BLaER1 treated with 17β-estradiol and CSF1 and Interleukin-3, amounts not matched to agents 10 nM and 100 nM (cell line): ENCODE results near the gene CD226.

Experiments used
- H3K27ac ChIP-seq, 11 experiments: shearing (Covaris generic); formaldehyde crosslinking; 2 replicates each; pipeline ENCODE4 v1.8.1; 2022
- H3K27me3 ChIP-seq, 11 experiments: shearing (Covaris generic); formaldehyde crosslinking; 2 replicates each; pipeline ENCODE4 v1.8.1; 2022
- H3K36me3 ChIP-seq, 11 experiments: shearing (Covaris generic); formaldehyde crosslinking; 2 replicates each; pipeline ENCODE4 v1.8.1; 2022
- H3K4me1 ChIP-seq, 10 experiments: shearing (Covaris generic); formaldehyde crosslinking; 2 replicates each; pipeline ENCODE4 v1.8.1; 2022
- H3K4me2 ChIP-seq, 11 experiments: shearing (Covaris generic); formaldehyde crosslinking; 2 replicates each; pipeline ENCODE4 v1.8.1; 2022
- H3K4me3 ChIP-seq, 10 experiments: shearing (Covaris generic); formaldehyde crosslinking; 2 replicates each; pipeline ENCODE4 v1.8.1; 2022
- H3K9ac ChIP-seq, 11 experiments: shearing (Covaris generic); formaldehyde crosslinking; 2 replicates each; pipeline ENCODE4 v1.8.1; 2022
- H3K9me3 ChIP-seq, 11 experiments: shearing (Covaris generic); formaldehyde crosslinking; replicated peaks in 1 of 11; 2 replicates each; pipeline ENCODE4 v1.8.1; 2022
- H4K20me1 ChIP-seq, 11 experiments: shearing (Covaris generic); formaldehyde crosslinking; 2 replicates each; pipeline ENCODE4 v1.8.1; 2022
- Cebpa-rat ChIP-seq, 11 experiments: shearing (Covaris generic); IDR thresholded peaks; 2 replicates each; pipeline ENCODE4 v1.8.1; 2022

Gene CD226

DNA sequence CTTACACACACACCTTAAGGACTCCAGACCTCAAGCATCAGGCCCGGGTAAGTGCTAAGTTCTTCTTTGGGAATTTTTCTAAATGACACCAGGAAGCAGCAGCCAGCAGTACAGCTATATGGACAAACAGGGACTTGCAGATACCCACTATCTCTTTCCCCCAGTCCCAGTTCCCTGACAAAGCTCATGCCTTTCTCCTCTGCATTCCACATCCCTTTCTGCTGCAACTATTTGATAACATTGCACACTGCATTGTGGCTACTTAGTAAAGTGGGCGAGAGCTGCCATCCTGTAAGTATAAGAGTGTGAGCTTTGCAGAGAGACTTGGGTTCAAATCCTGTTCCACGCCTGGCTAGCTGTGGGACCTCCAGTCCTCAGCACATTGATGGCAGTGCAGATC, 14.0 kb upstream of the CD226 start:
- 0 out of 22 replicates have a peak, but pooled peaks cover 0 to 4% (median 0%) of the 10 kb centered on the region in 11 experiments for H3K36me3 ChIP-seq
- no peak for TF ChIP-seq Cebpa-rat (IDR thresholded peaks at IDR 0.05)
- no peaks in the 10 kb centered on the region for H3K9me3 ChIP-seq
- H3K4me2 ChIP-seq = no peak overlapping the region
- no peak overlapping the region for H3K4me3 ChIP-seq
- H3K27me3 ChIP-seq = no peaks in the 10 kb centered on the region
- peaks cover 0 to 39% (median 24%) of the 10 kb centered on the region in 10 experiments; a peak in 16 of 20 replicates for H3K4me1 ChIP-seq
- no peak overlapping the region for H3K27ac ChIP-seq
- H3K9ac ChIP-seq = no peak overlapping the region
- H4K20me1 ChIP-seq = no peaks in the 10 kb centered on the region

DNA sequence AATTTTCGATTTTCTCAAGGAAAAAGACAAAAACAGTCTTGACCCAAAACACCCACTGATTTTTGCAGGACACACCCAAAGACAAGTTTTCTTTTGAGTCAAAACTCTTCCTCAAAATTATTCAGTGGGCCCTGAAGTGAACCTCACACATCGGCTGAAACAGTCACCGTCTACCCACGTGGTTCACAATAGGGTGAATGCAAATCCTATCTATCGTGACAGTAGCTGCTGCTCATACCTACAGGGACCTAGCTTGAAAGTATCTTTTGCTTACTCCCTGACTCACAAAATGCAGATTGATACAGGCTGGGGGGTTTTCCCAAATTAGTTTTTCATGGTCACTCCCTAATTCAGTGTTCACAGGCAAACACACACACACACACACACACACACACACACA, 10.7 kb upstream of the CD226 start:
- Histone ChIP-seq H3K4me2 (peak overlapping the region in 6 of 11 experiments; percentile 41 to 73 (median 65); a peak in 11 of 22 replicates), H3K4me1 (peaks cover 0 to 48% (median 24%) of the 10 kb centered on the region in 10 experiments; a peak in 16 of 20 replicates), H3K36me3 (0 out of 22 replicates have a peak, but pooled peaks cover 0 to 4% (median 0%) of the 10 kb centered on the region in 11 experiments), H4K20me1 (no peaks in the 10 kb centered on the region), H3K9me3 (no peaks in the 10 kb centered on the region; a peak in 1 of 22 replicates), H3K27me3 (no peaks in the 10 kb centered on the region), H3K27ac (peak overlapping the region; percentile 8 to 88 (median 62); a peak in 19 of 22 replicates), H3K4me3 (no peak overlapping the region), H3K9ac (peak overlapping the region in 3 of 11 experiments; percentile 35 to 69 (median 44); a peak in 3 of 22 replicates)
- TF ChIP-seq Cebpa-rat (IDR thresholded peaks at IDR 0.05) = no peak

DNA sequence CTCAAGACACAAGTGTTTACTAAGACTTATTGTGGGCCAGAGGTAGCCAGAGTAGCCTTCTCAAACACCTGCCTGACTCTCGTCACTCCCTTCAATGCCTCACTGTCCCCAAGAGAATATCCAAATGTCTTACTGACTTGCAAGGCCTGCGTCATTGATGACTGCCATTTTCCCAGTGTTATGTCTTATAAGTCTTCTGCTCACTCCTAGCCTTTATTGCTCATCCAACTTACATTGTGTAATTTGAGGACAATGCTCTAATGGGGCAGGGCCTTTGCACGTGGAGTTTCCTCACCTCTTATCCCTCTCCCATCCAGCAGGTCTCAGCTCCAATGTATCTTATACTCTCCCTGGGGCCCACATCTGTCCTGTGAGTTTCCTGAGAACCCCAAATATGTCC, 10.1 kb upstream of the CD226 start:
- Histone ChIP-seq H3K9me3 (peaks cover 0 to 3% (median 0%) of the 10 kb centered on the region in 11 experiments; a peak in 1 of 22 replicates), H3K36me3 (0 out of 22 replicates have a peak, but pooled peaks cover 0 to 2% (median 0%) of the 10 kb centered on the region in 11 experiments), H3K4me1 (peaks cover 0 to 48% (median 24%) of the 10 kb centered on the region in 10 experiments; a peak in 16 of 20 replicates), H3K4me2 (peak overlapping the region in 5 of 11 experiments; percentile 41 to 73 (median 67); a peak in 8 of 22 replicates), H3K4me3 (no peak overlapping the region), H3K9ac (no peak overlapping the region; a peak in 1 of 22 replicates), H3K27me3 (no peaks in the 10 kb centered on the region), H4K20me1 (no peaks in the 10 kb centered on the region), H3K27ac (peak overlapping the region in 7 of 11 experiments; percentile 53 to 88 (median 75); a peak in 10 of 22 replicates)
- no peak for TF ChIP-seq Cebpa-rat (IDR thresholded peaks at IDR 0.05)

DNA sequence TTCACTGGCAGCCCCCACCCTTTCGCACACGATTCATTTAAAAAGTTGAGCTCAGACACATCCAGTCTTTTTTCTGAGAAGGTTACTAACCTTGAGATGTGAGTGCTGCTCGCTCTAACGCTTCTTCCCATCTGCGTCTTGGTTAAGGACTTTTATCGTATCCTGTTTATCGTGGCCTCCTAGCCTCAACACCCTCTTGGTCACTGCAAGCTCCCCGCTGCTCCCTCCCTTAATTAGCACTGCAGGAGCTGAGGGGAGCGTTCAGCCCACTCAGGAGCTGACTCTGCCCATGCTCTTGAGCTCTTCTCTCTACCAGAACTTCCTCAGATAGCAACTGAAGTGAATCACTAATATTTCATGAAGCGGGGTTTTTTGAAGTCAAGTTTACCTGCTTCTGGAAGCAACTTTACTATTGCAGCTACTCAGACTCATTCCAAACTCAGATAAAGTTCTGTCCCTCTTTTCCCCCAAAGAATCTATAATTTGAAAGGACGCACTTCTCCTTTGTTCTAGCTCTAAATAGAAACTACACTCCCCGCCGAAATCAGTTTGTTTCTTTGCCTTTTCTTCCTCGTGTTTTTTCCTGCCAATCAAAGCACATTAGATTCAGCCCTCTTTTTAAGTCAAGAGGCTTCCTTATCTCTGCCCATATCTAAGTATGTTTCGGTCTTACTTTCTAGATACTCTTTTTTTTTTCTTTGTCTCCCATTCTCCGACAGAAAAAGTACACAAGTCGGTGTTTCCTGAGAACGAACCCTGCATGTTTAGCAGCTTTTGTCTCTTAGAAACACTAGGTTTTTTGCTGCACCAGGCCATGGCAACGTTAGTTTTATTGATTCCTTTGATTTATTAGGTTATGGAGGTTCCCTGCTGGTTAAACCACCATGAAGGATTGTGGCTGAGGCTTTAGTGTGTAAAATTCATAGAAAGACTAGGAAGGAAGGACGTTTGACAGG, 9.3 kb upstream of the CD226 start:
- peaks cover 0 to 48% (median 24%) of the 10 kb centered on the region in 10 experiments; a peak in 16 of 20 replicates for H3K4me1 ChIP-seq
- peaks cover 0 to 3% (median 0%) of the 10 kb centered on the region in 11 experiments; a peak in 1 of 22 replicates for H3K9me3 ChIP-seq
- no peak overlapping the region for H3K4me3 ChIP-seq
- no peaks in the 10 kb centered on the region for H4K20me1 ChIP-seq
- peak overlapping the region in 1 of 11 experiments; percentile 27; a peak in 1 of 22 replicates for H3K9ac ChIP-seq
- H3K4me2 ChIP-seq = peak overlapping the region in 4 of 11 experiments; percentile 41 to 70 (median 64); a peak in 8 of 22 replicates
- TF ChIP-seq Cebpa-rat (IDR thresholded peaks at IDR 0.05) = no peak
- H3K27me3 ChIP-seq = no peaks in the 10 kb centered on the region
- no peaks in the 10 kb centered on the region for H3K36me3 ChIP-seq
- H3K27ac ChIP-seq = peak overlapping the region in 3 of 11 experiments; percentile 13 to 88 (median 75); a peak in 6 of 22 replicates

DNA sequence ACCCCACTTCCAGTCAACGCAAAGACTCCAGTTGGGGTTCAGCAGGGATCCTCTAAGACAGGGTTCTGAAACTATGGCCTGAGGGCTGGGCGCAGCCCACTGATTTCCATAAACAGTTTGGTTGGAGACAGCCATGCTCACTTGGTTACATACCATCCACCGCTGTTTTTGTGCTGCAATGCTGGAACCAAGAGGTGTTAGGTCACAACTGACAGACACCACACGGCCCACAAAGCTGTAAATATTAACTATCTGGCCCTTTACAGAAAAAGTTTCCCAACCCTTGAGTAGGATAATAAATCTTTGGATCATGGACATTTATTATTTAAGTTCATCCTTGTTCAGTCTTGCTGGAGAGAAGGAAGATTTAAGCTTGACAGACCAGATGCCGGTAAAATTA, 8.4 kb upstream of the CD226 start:
- no peak overlapping the region for H3K9ac ChIP-seq
- no peak for TF ChIP-seq Cebpa-rat (IDR thresholded peaks at IDR 0.05)

DNA sequence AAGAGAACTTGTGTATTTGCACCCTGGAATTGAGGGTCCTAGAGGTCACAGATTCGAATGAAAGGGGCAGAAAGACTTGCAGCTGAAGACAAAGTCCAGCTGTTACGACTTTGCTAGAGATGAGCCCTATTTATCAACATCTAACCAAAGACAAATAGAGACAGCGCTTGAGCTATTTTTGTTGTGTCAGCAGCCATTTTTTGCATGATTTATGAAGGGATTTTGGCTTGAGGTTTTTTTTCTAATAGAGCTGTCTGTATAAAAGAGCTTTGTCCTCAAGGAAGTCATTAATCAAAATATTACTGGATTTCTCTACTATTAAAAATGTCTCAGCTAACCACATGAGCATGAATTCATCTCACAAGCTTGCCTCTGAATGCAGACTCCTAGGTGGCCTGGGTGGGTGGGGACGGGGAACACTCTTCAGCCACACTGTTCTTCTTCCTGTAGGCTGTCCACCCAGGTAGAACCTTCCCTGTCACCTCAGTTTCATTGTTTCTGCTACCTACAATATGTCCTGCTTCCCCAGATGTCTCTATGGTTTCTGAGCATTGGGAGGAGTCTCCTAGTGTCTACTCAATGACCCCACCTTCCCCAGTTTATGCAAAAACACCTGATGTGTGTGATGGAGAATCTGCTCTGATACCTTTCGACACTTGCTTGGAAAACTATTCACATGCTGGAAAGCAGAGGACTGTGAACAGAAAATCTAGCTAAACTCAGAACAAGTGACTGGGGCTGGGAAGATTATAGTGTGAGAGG, 7.2 kb upstream of the CD226 start:
- no peak for TF ChIP-seq Cebpa-rat (IDR thresholded peaks at IDR 0.05)
- H3K27ac ChIP-seq = no peak overlapping the region
- peaks cover 0 to 41% (median 23%) of the 10 kb centered on the region in 10 experiments; a peak in 16 of 20 replicates for H3K4me1 ChIP-seq
- no peaks in the 10 kb centered on the region for H4K20me1 ChIP-seq
- H3K4me3 ChIP-seq = no peak overlapping the region
- H3K9ac ChIP-seq = no peak overlapping the region
- H3K36me3 ChIP-seq = no peaks in the 10 kb centered on the region
- no peaks in the 10 kb centered on the region for H3K27me3 ChIP-seq
- H3K4me2 ChIP-seq = no peak overlapping the region
- peaks cover 0 to 3% (median 0%) of the 10 kb centered on the region in 11 experiments; a peak in 1 of 22 replicates for H3K9me3 ChIP-seq

More for the DNA sequence above, 8.4 kb upstream of the CD226 start:
- Histone ChIP-seq H4K20me1 (no peaks in the 10 kb centered on the region), H3K4me1 (peaks cover 0 to 48% (median 24%) of the 10 kb centered on the region in 10 experiments; a peak in 16 of 20 replicates), H3K4me2 (peak overlapping the region in 2 of 11 experiments; percentile 41 to 70; a peak in 2 of 22 replicates), H3K4me3 (no peak overlapping the region), H3K27ac (peak overlapping the region in 2 of 11 experiments; percentile 75 to 88; a peak in 3 of 22 replicates), H3K27me3 (no peaks in the 10 kb centered on the region), H3K36me3 (no peaks in the 10 kb centered on the region), H3K9me3 (peaks cover 0 to 3% (median 0%) of the 10 kb centered on the region in 11 experiments; a peak in 1 of 22 replicates)

DNA sequence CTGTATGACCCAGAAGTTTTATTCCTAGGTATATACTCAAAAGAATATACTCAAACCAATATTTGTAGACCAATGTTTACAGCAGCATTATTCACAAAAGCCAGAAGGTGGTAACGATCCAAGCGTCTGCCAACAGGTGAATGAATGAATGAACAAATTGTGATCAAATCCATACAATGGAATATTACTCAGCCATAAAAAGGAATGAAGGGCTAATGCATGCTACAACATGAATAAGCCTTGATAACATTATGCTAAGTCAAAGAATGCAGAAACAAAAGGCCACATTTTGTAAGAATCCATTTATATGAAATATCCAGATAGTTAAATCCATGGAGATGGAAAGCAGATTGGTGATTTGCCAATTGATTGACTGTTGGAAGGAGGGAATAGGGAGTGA, 5.5 kb upstream of the CD226 start:
- TF ChIP-seq Cebpa-rat (IDR thresholded peaks at IDR 0.05) = no peak
- peaks cover 0 to 3% (median 0%) of the 10 kb centered on the region in 11 experiments; a peak in 1 of 22 replicates for H3K9me3 ChIP-seq
- H3K4me2 ChIP-seq = no peak overlapping the region

DNA sequence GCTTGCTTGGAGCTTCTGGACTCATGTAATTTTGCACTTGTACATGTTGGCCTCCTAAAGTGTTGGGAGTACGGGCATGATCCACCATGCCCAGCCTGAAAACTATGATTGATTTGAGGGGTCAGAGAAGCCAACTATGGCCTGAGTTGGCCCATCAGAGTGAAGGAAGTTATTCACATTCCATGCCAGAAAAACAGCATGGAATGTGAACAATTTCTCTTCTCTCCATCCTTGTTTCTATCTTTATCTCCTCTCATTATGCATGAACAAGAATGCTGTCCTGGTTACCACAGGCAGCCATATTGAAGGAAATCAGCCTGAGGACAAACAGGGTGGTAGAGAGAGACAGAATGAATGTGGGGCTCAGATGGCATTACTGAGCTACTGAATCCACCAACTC, 3.5 kb upstream of the CD226 start:
- H3K4me3 ChIP-seq = no peak overlapping the region
- H3K9ac ChIP-seq = no peak overlapping the region
- H4K20me1 ChIP-seq = no peaks in the 10 kb centered on the region
- H3K4me2 ChIP-seq = no peak overlapping the region
- peaks cover 0 to 37% (median 12%) of the 10 kb centered on the region in 10 experiments; a peak in 10 of 20 replicates for H3K4me1 ChIP-seq
- H3K27me3 ChIP-seq = no peaks in the 10 kb centered on the region
- H3K27ac ChIP-seq = no peak overlapping the region
- peaks cover 0 to 3% (median 0%) of the 10 kb centered on the region in 11 experiments; a peak in 1 of 22 replicates for H3K9me3 ChIP-seq
- no peak for TF ChIP-seq Cebpa-rat (IDR thresholded peaks at IDR 0.05)
- H3K36me3 ChIP-seq = no peaks in the 10 kb centered on the region

More for the DNA sequence above, 5.5 kb upstream of the CD226 start:
- Histone ChIP-seq H3K4me3 (no peak overlapping the region), H3K27ac (no peak overlapping the region), H3K27me3 (no peaks in the 10 kb centered on the region), H3K4me1 (peaks cover 0 to 41% (median 12%) of the 10 kb centered on the region in 10 experiments; a peak in 9 of 20 replicates), H3K9ac (no peak overlapping the region), H3K36me3 (no peaks in the 10 kb centered on the region), H4K20me1 (no peaks in the 10 kb centered on the region)
